ENCODE measurements around the gene THAP4.

Gene THAP4

GRCh38 chr2:241553512-241553830 is 83.5 kb downstream of the THAP4 start:
- Histone ChIP-seq H4K20me1 (ENCODE audit: low read depth, low read length) (no peaks in the 10 kb centered on the region), H3K4me2 (ENCODE audit: low read depth, low read length, poor library complexity, severe bottlenecking) (no peak overlapping the region), H3K9me2 (replicated peaks; ENCODE audit: insufficient read depth, low read length) (no peaks in the 10 kb centered on the region), H2AFZ (ENCODE audit: low read depth, low read length, severe bottlenecking) (no peak overlapping the region), H3K27ac (ENCODE audit: low read depth, low read length) (no peak overlapping the region), H3K79me2 (ENCODE audit: insufficient read depth, low read length) (no peaks in the 10 kb centered on the region), H3K4me3 (ENCODE audit: insufficient read depth, low read length, poor library complexity, severe bottlenecking) (no peak overlapping the region), H3F3A (ENCODE audit: insufficient read depth) (0 out of 2 replicates have a peak, but pooled peaks cover 4% of the 10 kb centered on the region), H3K9ac (ENCODE audit: low read length) (no peak overlapping the region), H3K27me3 (ENCODE audit: low read length) (no peaks in the 10 kb centered on the region), H3K9me3 (ENCODE audit: insufficient read depth, low read length) (no peaks in the 10 kb centered on the region), H3K36me3 (ENCODE audit: low read length) (no peaks in the 10 kb centered on the region)
- no peak for TF ChIP-seq CTCF (IDR thresholded peaks at IDR 0.05; ENCODE audit: insufficient read depth, low read length, poor library complexity, severe bottlenecking)
- no peak for TF ChIP-seq EZH2phosphoT487 (conservative IDR thresholded peaks at IDR 0.05; ENCODE audit: low read length)

GRCh38 chr2:241551998-241552737 is 84.8 kb downstream of the THAP4 start:
- Histone ChIP-seq H2AFZ (ENCODE audit: low read depth, low read length, severe bottlenecking) (no peak overlapping the region), H3K27me3 (ENCODE audit: low read length) (no peaks in the 10 kb centered on the region), H3K27ac (ENCODE audit: low read depth, low read length) (no peak overlapping the region), H3K36me3 (ENCODE audit: low read length) (no peaks in the 10 kb centered on the region), H3K9me3 (ENCODE audit: insufficient read depth, low read length) (no peaks in the 10 kb centered on the region), H4K20me1 (ENCODE audit: low read depth, low read length) (no peaks in the 10 kb centered on the region), H3K4me2 (ENCODE audit: low read depth, low read length, poor library complexity, severe bottlenecking) (no peak overlapping the region), H3K4me3 (ENCODE audit: insufficient read depth, low read length, poor library complexity, severe bottlenecking) (no peak overlapping the region), H3K9me2 (replicated peaks; ENCODE audit: insufficient read depth, low read length) (no peaks in the 10 kb centered on the region), H3K79me2 (ENCODE audit: insufficient read depth, low read length) (no peaks in the 10 kb centered on the region), H3F3A (ENCODE audit: insufficient read depth) (0 out of 2 replicates have a peak, but pooled peaks cover 4% of the 10 kb centered on the region), H3K9ac (ENCODE audit: low read length) (no peak overlapping the region)
- TF ChIP-seq EZH2phosphoT487 (conservative IDR thresholded peaks at IDR 0.05; ENCODE audit: low read length), result no peak
- TF ChIP-seq CTCF (IDR thresholded peaks at IDR 0.05; ENCODE audit: insufficient read depth, low read length, poor library complexity, severe bottlenecking), result no peak

- TF ChIP-seq EZH2phosphoT487 (conservative IDR thresholded peaks at IDR 0.05; ENCODE audit: low read length) (no peak), CTCF (IDR thresholded peaks at IDR 0.05; ENCODE audit: insufficient read depth, low read length, poor library complexity, severe bottlenecking) (no peak)
- H3K9me3 ChIP-seq (ENCODE audit: insufficient read depth, low read length), result no peaks in the 10 kb centered on the region
- no peaks in the 10 kb centered on the region for H3K9me2 ChIP-seq (replicated peaks; ENCODE audit: insufficient read depth, low read length)
- no peak overlapping the region for H3K9ac ChIP-seq (ENCODE audit: low read length)
- no peak overlapping the region for H3K4me3 ChIP-seq (ENCODE audit: insufficient read depth, low read length, poor library complexity, severe bottlenecking)
- H3K27ac ChIP-seq (ENCODE audit: low read depth, low read length), result no peak overlapping the region
- H3K36me3 ChIP-seq (ENCODE audit: low read length), result no peaks in the 10 kb centered on the region
- H3K27me3 ChIP-seq (ENCODE audit: low read length), result no peaks in the 10 kb centered on the region
- H2AFZ ChIP-seq (ENCODE audit: low read depth, low read length, severe bottlenecking), result no peak overlapping the region
- no peak overlapping the region for H3K4me2 ChIP-seq (ENCODE audit: low read depth, low read length, poor library complexity, severe bottlenecking)
- H3K79me2 ChIP-seq (ENCODE audit: insufficient read depth, low read length), result no peaks in the 10 kb centered on the region
- no peaks in the 10 kb centered on the region for H4K20me1 ChIP-seq (ENCODE audit: low read depth, low read length)
- no peaks in the 10 kb centered on the region for H3F3A ChIP-seq (ENCODE audit: insufficient read depth)
Observed at GRCh38 chr2:241551599-241551997, 85.4 kb downstream of the THAP4 start.

All from SU-DHL-6 (cell line).